NB4 (cell line): ENCODE measurements around the gene XYLT1.

Source experiments
- TF ChIP-seq, protein P1 (sequence below): IDR thresholded peaks from one replicate; pipeline ENCODE4 v1.5.1; 2012; ENCODE audit warnings: low read depth, low read length
- TF ChIP-seq, protein P2 (sequence below): IDR thresholded peaks from 2 replicates; pipeline ENCODE4 v1.6.1; 2011; ENCODE audit warnings: low read depth, low read length

DNA sequence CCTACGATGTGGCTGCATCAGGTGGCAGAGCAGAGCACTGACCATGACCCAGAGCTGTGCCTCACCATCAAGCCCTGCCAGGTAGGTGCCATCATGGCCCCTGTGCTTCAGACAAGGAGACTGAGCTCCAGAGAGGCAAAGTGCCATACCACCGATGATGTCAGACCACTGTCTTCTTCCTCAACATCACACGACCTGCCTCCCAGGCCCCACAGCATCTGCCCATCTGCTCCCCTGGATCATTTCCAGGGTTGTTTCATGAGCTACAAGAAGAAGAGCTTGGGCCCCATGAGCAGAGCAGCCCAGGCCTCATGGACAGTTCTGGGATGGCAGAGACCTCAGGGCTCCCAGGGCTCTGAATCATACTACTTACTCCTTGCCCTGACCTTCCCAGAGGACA, 9.9 kb downstream of the XYLT1 start:
- TF ChIP-seq, protein P1, sequence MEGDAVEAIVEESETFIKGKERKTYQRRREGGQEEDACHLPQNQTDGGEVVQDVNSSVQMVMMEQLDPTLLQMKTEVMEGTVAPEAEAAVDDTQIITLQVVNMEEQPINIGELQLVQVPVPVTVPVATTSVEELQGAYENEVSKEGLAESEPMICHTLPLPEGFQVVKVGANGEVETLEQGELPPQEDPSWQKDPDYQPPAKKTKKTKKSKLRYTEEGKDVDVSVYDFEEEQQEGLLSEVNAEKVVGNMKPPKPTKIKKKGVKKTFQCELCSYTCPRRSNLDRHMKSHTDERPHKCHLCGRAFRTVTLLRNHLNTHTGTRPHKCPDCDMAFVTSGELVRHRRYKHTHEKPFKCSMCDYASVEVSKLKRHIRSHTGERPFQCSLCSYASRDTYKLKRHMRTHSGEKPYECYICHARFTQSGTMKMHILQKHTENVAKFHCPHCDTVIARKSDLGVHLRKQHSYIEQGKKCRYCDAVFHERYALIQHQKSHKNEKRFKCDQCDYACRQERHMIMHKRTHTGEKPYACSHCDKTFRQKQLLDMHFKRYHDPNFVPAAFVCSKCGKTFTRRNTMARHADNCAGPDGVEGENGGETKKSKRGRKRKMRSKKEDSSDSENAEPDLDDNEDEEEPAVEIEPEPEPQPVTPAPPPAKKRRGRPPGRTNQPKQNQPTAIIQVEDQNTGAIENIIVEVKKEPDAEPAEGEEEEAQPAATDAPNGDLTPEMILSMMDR: no peak
- TF ChIP-seq, protein P2, sequence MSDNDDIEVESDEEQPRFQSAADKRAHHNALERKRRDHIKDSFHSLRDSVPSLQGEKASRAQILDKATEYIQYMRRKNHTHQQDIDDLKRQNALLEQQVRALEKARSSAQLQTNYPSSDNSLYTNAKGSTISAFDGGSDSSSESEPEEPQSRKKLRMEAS: no peak
